GM18909 (cell line): Measurements from ENCODE around the gene CDH8.

Source experiments
- ATAC-seq: cut with Tn5 transposase; IDR thresholded peaks from one replicate; pipeline ENCODE4 v1.9.1; 2021; ENCODE audit warnings: mild to moderate bottlenecking; ENCODE audit not compliant: unreplicated experiment, poor library complexity

Gene CDH8

GRCh38 chr16:61678182-61678581 lies 358.1 kb downstream of the CDH8 start:
- ATAC-seq = no peak

GRCh38 chr16:61677776-61678175 lies 358.5 kb downstream of the CDH8 start:
- ATAC-seq = no peak

GRCh38 chr16:61676740-61677139 lies 359.5 kb downstream of the CDH8 start:
- no peak for ATAC-seq

GRCh38 chr16:61671161-61671560 lies 365.1 kb downstream of the CDH8 start:
- ATAC-seq = no peak

GRCh38 chr16:61665512-61665911 lies 370.7 kb downstream of the CDH8 start:
- no peak for ATAC-seq

GRCh38 chr16:61659936-61660335 lies 376.3 kb downstream of the CDH8 start:
- ATAC-seq = no peak

- no peak for ATAC-seq
Observed at GRCh38 chr16:61654962-61655361, 381.3 kb downstream of the CDH8 start.

GRCh38 chr16:61653544-61653943 lies 382.7 kb downstream of the CDH8 start:
- no peak for ATAC-seq

- no peak for ATAC-seq
Observed at GRCh38 chr16:61645561-61645960, 390.7 kb downstream of the CDH8 start.

GRCh38 chr16:61644736-61645135 lies 391.5 kb downstream of the CDH8 start:
- no peak for ATAC-seq

- ATAC-seq = no peak
Observed at GRCh38 chr16:61617219-61617783, 418.9 kb downstream of the CDH8 start.

GRCh38 chr16:61616088-61616487 lies 420.1 kb downstream of the CDH8 start:
- ATAC-seq = no peak

GRCh38 chr16:61611847-61612491 lies 424.3 kb downstream of the CDH8 start:
- no peak for ATAC-seq

- ATAC-seq = no peak
Observed at GRCh38 chr16:61606581-61606980, 429.7 kb downstream of the CDH8 start.
